Esophagus squamous epithelium (tissue), 5 donors: ENCODE data around the gene FRS3. TPM values are rescaled to one million over a fixed set of nuclear protein-coding genes. Genes with fewer than 3 reads are reported as not detected.
A peak's percentile ranks its signal among the peaks of the same experiment; 100 is the strongest.

Experiments used
- DNase-seq: peaks from one replicate; lab custom pipeline; 2025; lab: John Stamatoyannopoulos, UW
- H3K27ac ChIP-seq, 4 donors: fragments of 200-600 bp; sonication (generic); one replicate each; pipeline ENCODE4 v1.5.1; 2016 to 2019; ENCODE audit warnings: mild to moderate bottlenecking in 1 of 4
- H3K27me3 ChIP-seq, 4 donors: fragments of 200-600 bp; sonication (generic); 1 replicate in 3 of 4; 2 replicates in 1 of 4; pipeline versions ENCODE4 v1.5.1 to v1.6.0; 2017 to 2021; ENCODE audit warnings: antibody characterized with exemption in 1 of 4
- H3K36me3 ChIP-seq, 3 donors: fragments of 200-600 bp; sonication (generic); one replicate each; pipeline ENCODE4 v1.5.1; 2016 to 2019
- H3K4me1 ChIP-seq, 3 donors: fragments of 200-600 bp; sonication (generic); one replicate each; pipeline ENCODE4 v1.5.1; 2017 to 2019
- H3K4me3 ChIP-seq, 4 donors: fragments of 200-600 bp; sonication (generic); 1 replicate in 3 of 4; 2 replicates in 1 of 4; pipeline ENCODE4 v1.5.1; 2016 to 2019; ENCODE audit warnings: mild to moderate bottlenecking in 2 of 4, moderate library complexity in 1 of 4
- H3K9me3 ChIP-seq, 3 donors: fragments of 200-600 bp; sonication (generic); one replicate each; pipeline ENCODE4 v1.5.1; 2016 to 2019
- POLR2A ChIP-seq, 4 donors: fragments of 450-650 bp; IDR thresholded peaks; one replicate each; pipeline ENCODE4 v1.6.1; 2017; ENCODE audit warnings: antibody characterized with exemption in 4 of 4, mild to moderate bottlenecking in 4 of 4, moderate library complexity in 3 of 4
- WGBS, 2 donors: methylation state at CpG; one replicate each; pipeline ENCODE4 v1.1.5; 2018; 5-methylcytosine and 5-hydroxymethylcytosine counted together
- intact Hi-C: fragments of 100-400 bp; cut with DNase I; formaldehyde crosslinking; loops from one replicate; pipeline ENCODE4 v1.15.0; 2022
- total RNA-seq, 4 donors: library from RNA; depleted of rRNA; stranded (reverse); fragments of >200 nt; gene quantifications; one replicate each; pipeline ENCODE4 v1.1.0, GENCODE V29; 2016
- TF ChIP-seq, protein P1 (sequence below), 6 experiments: fragments of 450-650 bp in 4 of 6; fragments of 200-600 bp in 2 of 6; sonication (generic) in 2 of 6; IDR thresholded peaks; one replicate each; pipeline ENCODE4 v1.5.1; 2016 to 2019; ENCODE audit warnings: antibody characterized with exemption in 6 of 6, mild to moderate bottlenecking in 4 of 6, moderate library complexity in 4 of 6
- donor health status: DM: yes; HTN: yes; CAD: no.

Gene FRS3
- total RNA-seq, 4 donors from 2014 or later, result 0.31 to 5.5 (median 1.5) TPM

DNA sequence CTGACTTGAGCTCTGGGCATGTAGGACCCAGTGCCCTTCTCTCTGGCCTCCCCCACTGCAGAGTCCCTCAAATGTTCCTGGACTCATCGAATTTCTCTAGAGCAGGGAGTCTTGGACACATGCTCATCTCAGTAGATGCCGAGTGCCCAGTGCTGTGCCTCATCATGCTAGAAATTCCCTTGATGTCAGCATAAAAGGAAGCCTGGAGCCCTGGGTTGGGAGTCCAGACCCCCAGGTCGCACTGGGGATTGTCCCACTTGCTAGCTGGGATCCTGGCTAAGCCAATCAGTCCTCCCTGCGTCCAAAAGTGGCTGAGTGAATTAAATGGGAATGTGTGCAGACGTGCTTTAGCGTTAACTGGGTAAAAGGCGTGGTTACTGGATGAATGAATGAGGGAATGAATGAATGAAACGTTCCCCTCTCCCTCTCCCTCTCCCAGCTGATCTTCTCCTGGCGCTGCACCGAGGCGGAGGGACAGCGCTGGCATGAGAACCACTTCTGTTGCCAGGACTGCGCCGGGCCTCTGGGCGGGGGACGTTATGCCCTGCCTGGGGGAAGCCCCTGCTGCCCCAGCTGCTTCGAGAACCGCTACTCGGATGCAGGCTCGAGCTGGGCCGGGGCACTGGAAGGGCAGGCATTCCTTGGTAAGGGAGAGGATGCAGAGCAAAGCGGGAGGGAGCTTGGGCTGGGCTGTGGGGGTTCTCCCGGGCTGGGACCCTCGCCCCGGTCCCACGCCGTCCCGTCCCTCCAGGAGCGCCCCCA, 6.2 kb upstream of the FRS3 start:
- H3K9me3 ChIP-seq, result no peaks in the 10 kb centered on the region
- H3K4me1 ChIP-seq, result peaks cover 40 to 73% (median 44%) of the 10 kb centered on the region in 3 donors
- H3K27me3 ChIP-seq, result no peaks in the 10 kb centered on the region
- peak overlapping the region; percentile 89 to 99 (median 95) for H3K27ac ChIP-seq
- H3K36me3 ChIP-seq, result peaks cover under 1 to 29% (median 9%) of the 10 kb centered on the region in 3 donors
- intact Hi-C loops, result no loop called here
- TF ChIP-seq, protein P1, sequence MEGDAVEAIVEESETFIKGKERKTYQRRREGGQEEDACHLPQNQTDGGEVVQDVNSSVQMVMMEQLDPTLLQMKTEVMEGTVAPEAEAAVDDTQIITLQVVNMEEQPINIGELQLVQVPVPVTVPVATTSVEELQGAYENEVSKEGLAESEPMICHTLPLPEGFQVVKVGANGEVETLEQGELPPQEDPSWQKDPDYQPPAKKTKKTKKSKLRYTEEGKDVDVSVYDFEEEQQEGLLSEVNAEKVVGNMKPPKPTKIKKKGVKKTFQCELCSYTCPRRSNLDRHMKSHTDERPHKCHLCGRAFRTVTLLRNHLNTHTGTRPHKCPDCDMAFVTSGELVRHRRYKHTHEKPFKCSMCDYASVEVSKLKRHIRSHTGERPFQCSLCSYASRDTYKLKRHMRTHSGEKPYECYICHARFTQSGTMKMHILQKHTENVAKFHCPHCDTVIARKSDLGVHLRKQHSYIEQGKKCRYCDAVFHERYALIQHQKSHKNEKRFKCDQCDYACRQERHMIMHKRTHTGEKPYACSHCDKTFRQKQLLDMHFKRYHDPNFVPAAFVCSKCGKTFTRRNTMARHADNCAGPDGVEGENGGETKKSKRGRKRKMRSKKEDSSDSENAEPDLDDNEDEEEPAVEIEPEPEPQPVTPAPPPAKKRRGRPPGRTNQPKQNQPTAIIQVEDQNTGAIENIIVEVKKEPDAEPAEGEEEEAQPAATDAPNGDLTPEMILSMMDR (IDR thresholded peaks at IDR 0.05), result no peak
- TF ChIP-seq POLR2A (IDR thresholded peaks at IDR 0.05), result no peak
- WGBS, 2 donors, result 28 to 37% methylated on average over 3 to 5 of the region's 29 CpGs
- DNase-seq, result no peak
- peak overlapping the region; percentile 72 to 91 (median 84) for H3K4me3 ChIP-seq

DNA sequence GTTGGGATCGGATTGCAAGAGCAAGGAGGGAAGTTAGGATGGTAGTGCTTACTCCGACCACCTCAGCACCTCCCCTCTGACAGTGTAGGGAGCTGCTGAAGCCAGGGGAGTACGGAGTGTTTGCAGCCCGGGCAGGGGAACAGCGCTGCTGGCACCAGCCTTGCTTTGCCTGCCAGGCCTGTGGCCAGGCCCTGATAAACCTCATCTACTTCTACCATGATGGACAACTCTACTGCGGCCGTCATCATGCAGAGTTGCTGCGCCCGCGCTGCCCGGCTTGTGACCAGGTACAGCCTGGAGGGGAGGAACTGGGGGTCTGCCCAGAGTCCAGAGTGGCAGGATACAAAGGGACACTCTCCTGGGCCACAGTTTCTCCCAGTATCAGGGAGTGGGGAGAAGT, 5.6 kb upstream of the FRS3 start:
- no peak for TF ChIP-seq POLR2A (IDR thresholded peaks at IDR 0.05)
- TF ChIP-seq, protein P1 (IDR thresholded peaks at IDR 0.05), result no peak
- Histone ChIP-seq H3K27ac (peak overlapping the region; percentile 89 to 99 (median 95)), H3K36me3 (peaks cover 0 to 22% (median 7%) of the 10 kb centered on the region in 3 donors), H3K27me3 (no peaks in the 10 kb centered on the region), H3K4me1 (peaks cover 44 to 77% (median 47%) of the 10 kb centered on the region in 3 donors), H3K4me3 (peak overlapping the region; percentile 72 to 91 (median 84)), H3K9me3 (no peaks in the 10 kb centered on the region)
- WGBS, 2 donors, result 63 to 90% methylated on average over 2 of the region's 11 CpGs
- no peak for DNase-seq
- intact Hi-C loops, result no loop called here

DNA sequence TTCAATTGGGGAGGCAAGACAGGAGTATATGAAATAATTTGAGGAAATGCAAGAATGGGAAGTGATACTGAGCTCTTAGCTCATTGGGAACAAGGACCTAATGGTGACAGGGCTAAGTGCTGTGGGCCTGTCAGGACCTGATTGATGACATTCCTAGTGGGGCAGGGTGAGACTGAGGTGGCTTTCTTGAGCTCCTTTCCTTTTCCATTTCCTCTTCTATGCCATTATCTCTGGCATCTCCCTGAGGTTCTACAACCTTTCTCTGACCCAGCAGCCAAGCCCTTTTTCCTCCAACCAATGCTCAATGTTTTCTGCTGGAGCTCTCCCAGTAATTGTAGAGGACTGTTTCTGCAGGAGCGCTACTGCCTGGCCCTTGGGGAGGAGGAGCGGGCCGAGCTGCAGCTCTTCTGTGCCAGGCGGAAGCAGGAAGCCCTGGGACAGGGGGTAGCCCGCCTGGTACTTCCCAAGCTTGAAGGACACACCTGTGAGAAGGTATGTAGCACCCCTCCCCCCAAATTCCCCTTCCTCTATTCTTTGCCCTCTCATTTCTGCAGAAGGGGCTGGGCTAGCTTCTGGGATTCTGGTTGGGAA, 5.0 kb upstream of the FRS3 start:
- TF ChIP-seq, protein P1 (IDR thresholded peaks at IDR 0.05), result no peak
- TF ChIP-seq POLR2A (IDR thresholded peaks at IDR 0.05), result no peak
- peak overlapping the region; percentile 89 to 99 (median 95) for H3K27ac ChIP-seq
- peaks cover 44 to 77% (median 47%) of the 10 kb centered on the region in 3 donors for H3K4me1 ChIP-seq
- H3K27me3 ChIP-seq, result no peaks in the 10 kb centered on the region
- H3K9me3 ChIP-seq, result no peaks in the 10 kb centered on the region
- peaks cover 0 to 17% (median 1%) of the 10 kb centered on the region in 3 donors for H3K36me3 ChIP-seq
- H3K4me3 ChIP-seq, result peak overlapping the region; percentile 22 to 90 (median 76)
- 13% methylated on average over 3 of the region's 5 CpGs; no CpG with 5 or more reads in 1 of the 2 donors for WGBS, 2 donors
- no peak for DNase-seq
- intact Hi-C loops, result loop anchor here (5.0 kb wide), 1 partner anchor 263 kb away; no protein-coding TSS in a partner anchor

DNA sequence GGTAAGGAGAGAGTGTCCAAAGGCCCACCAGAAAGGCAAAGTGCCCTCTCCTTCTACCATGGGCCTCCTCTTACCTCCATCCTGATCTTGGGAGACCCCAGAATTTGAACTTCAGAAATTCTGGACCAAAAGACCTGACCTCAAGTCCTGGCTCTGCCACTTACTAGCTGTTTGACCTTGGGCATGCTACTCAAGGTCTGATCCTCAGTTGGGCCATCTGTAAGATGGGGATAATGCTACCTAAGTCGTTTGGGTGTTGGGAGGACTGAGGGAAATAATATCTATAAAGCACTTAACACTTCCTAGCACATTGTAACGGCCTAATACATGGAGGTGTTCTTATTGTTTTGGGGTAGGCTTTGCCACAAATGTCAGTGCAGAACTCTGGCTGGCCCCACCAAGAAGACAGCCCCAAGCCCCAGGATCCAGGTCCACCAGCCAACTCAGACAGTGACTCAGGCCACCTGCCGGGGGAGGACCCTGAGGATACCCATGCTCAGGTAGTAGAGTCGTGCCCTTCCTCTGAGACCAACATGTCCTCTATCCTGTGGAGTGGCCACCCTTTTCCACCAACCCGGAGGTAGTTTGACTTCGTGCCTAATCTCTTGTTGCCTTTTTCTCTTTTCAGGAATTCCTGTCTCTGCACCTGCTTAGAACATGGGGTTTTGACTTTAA, 3.5 kb upstream of the FRS3 start:
- DNase-seq, result no peak
- Histone ChIP-seq H3K4me3 (peak overlapping the region in 1 of 4 donors; percentile 17), H3K9me3 (no peaks in the 10 kb centered on the region), H3K27me3 (no peaks in the 10 kb centered on the region), H3K27ac (peak overlapping the region; percentile 42 to 98 (median 90)), H3K36me3 (peaks cover 0 to 5% (median 0%) of the 10 kb centered on the region in 3 donors), H3K4me1 (peaks cover 45 to 76% (median 48%) of the 10 kb centered on the region in 3 donors)
- intact Hi-C loops, result loop anchor here (5.0 kb wide), 1 partner anchor 264 kb away; no protein-coding TSS in a partner anchor
- 77 to 86% methylated on average over 6 of the region's 6 CpGs for WGBS, 2 donors
- TF ChIP-seq, protein P1 (IDR thresholded peaks at IDR 0.05), result no peak
- no peak for TF ChIP-seq POLR2A (IDR thresholded peaks at IDR 0.05)
